K562 (cell line): ENCODE measurements around the gene SEZ6. TPM values are rescaled to one million over a fixed set of nuclear protein-coding genes. Genes with fewer than 3 reads are reported as not detected.

Experiments used
- AFF4 ChIP-seq: sonication (generic); formaldehyde crosslinking; IDR thresholded peaks from 2 replicates; pipeline ENCODE4 v1.8.0; 2023; ENCODE audit warnings: mild to moderate bottlenecking, missing genetic modification reagents
- CAMTA2 ChIP-seq: fragments of 250-450 bp; sonication (Bioruptor Pico); conservative IDR thresholded peaks from 2 replicates; pipeline ENCODE4 v1.5.1; 2022
- CTCF ChIP-seq, 3 experiments: IDR thresholded peaks in 2 of 3; conservative IDR thresholded peaks in 1 of 3; 2 replicates each; pipeline ENCODE4 v1.5.1; 2011 to 2012; ENCODE audit warnings: low read length in 3 of 3, mild to moderate bottlenecking in 3 of 3, control low read depth in 2 of 3, improper control_type of control experiment in 1 of 3, inconsistent platforms in 1 of 3, low read depth in 1 of 3, mixed read lengths in 1 of 3, moderate library complexity in 1 of 3; ENCODE audit not compliant: insufficient read depth in 2 of 3
- CXXC5 ChIP-seq: fragments of 250-450 bp; sonication (Bioruptor Pico); IDR thresholded peaks from 2 replicates; pipeline ENCODE4 v1.8.0; 2022; ENCODE audit warnings: inconsistent platforms, mild to moderate bottlenecking, moderate library complexity
- HNRNPH1 ChIP-seq: fragments of 200-400 bp; formaldehyde crosslinking; optimal IDR thresholded peaks from 2 replicates; pipeline ENCODE3; 2017; ENCODE audit warnings: low read depth, mild to moderate bottlenecking, low read length, moderate library complexity
- MAFF ChIP-seq: IDR thresholded peaks from 2 replicates; pipeline ENCODE4 v1.6.1; 2012; ENCODE audit warnings: low read length, improper control_type of control experiment
- RAD21 ChIP-seq, 2 experiments: fragments of 250-450 bp in 1 of 2; fragments of 450-650 bp in 1 of 2; sonication (Bioruptor Pico) in 1 of 2; formaldehyde crosslinking in 1 of 2; IDR thresholded peaks in 1 of 2; conservative IDR thresholded peaks in 1 of 2; 2 replicates each; pipeline versions ENCODE4 v1.4.0 to v1.8.0; 2020 to 2022; ENCODE audit warnings: mild to moderate bottlenecking in 2 of 2, moderate library complexity in 1 of 2
- SIN3B ChIP-seq: fragments of 450-650 bp; IDR thresholded peaks from 2 replicates; pipeline ENCODE4 v1.6.1; 2017; ENCODE audit warnings: low read depth, mild to moderate bottlenecking, moderate library complexity
- TGIF2 ChIP-seq: sonication (generic); formaldehyde crosslinking; IDR thresholded peaks from 2 replicates; pipeline ENCODE4 v1.8.1; 2022; ENCODE audit warnings: mild to moderate bottlenecking, missing genetic modification reagents, moderate library complexity
- ZBTB33 ChIP-seq: sonication (generic); formaldehyde crosslinking; IDR thresholded peaks from 2 replicates; pipeline ENCODE4 v1.8.1; 2023; ENCODE audit warnings: mild to moderate bottlenecking, missing genetic modification reagents
- polyA plus RNA-seq, 8 experiments: library from polyadenylated mRNA; depleted of rRNA in 4 of 8; stranded (reverse) in 5 of 8; unstranded in 3 of 8; fragments of >200 nt; fragmentation: Nextera tagmentation in 2 of 8; fragmentation: Illumina TruSeq in 1 of 8; extraction: Ambion mirVana in 2 of 8; extraction: Trizol in 1 of 8; gene quantifications; 2 replicates each; pipeline versions ENCODE4 v1.2.1 to v1.2.3, GENCODE V29; 2011 to 2014; ENCODE audit warnings: inconsistent platforms in 1 of 8, missing spikeins in 1 of 8
- total RNA-seq, 7 experiments: library from RNA; depleted of rRNA in 6 of 7; stranded (reverse); fragments of >200 nt in 6 of 7; fragmentation: Illumina TruSeq in 2 of 7; extraction: Trizol in 2 of 7; gene quantifications; 2 replicates each; pipeline versions ENCODE4 v1.2.1 to v1.2.3, GENCODE V29; 2011 to 2021; ENCODE audit warnings: low replicate concordance in 1 of 7

The SEZ6 gene
- total and polyA plus RNA-seq, 9 of the 15 experiments (the other 6 are each of a cell fraction or from before 2014, with no cell fraction given): not detected

- TF ChIP-seq AFF4 (CRISPR knock-in tag): no peak
- peak; percentile 76 to 84 for TF ChIP-seq RAD21 (CRISPR knock-in tag; conservative IDR thresholded peaks at IDR 0.05 in 1 of 2, IDR thresholded peaks at IDR 0.05 in 1 of 2)
- TF ChIP-seq HNRNPH1: no peak
- no peak for TF ChIP-seq SIN3B
- peak; percentile 73 to 82 (median 76) for TF ChIP-seq CTCF (IDR thresholded peaks at IDR 0.05 in 2 of 3, conservative IDR thresholded peaks at IDR 0.05 in 1 of 3; ENCODE audit: insufficient read depth in 2 of 3, low read depth in 1 of 3, low read length in 3 of 3)
- peak; percentile 20; the same call in 1 of the 2 replicates for TF ChIP-seq CXXC5
- TF ChIP-seq ZBTB33 (CRISPR knock-in tag): peak; percentile 68; the same call in 1 of the 2 replicates
- no peak for TF ChIP-seq MAFF
- TF ChIP-seq TGIF2 (CRISPR knock-in tag): no peak
- TF ChIP-seq CAMTA2 (CRISPR knock-in tag): no peak
Measured at GRCh38 chr17:28916302-28916934, 89.4 kb downstream of the SEZ6 start (continued).
